DND-41 (cell line): ENCODE data around the gene MB.

Source experiments
- CTCF ChIP-seq: IDR thresholded peaks from 2 replicates; pipeline ENCODE4 v1.5.1; 2012; ENCODE audit warnings: borderline replicate concordance, low read length, moderate library complexity, mild to moderate bottlenecking; ENCODE audit not compliant: poor library complexity, severe bottlenecking; ENCODE audit errors: extremely low read depth
- EZH2 ChIP-seq: IDR thresholded peaks from 3 replicates; pipeline ENCODE4 v1.6.1; 2012; ENCODE audit warnings: borderline replicate concordance, low read depth, mild to moderate bottlenecking, moderate library complexity, low read length, inconsistent platforms; ENCODE audit not compliant: severe bottlenecking

- TF ChIP-seq CTCF (no peak), EZH2 (no peak)
These were observed 7.4 kb upstream of the MB start for GRCh38 chr22:35624547-35624946.
